HG02852 (cell line): Measurements from ENCODE around the gene CA10.

Experiments
- ATAC-seq: cut with Tn5 transposase; IDR thresholded peaks from one replicate; pipeline ENCODE4 v1.9.1; 2021; ENCODE audit warnings: mild to moderate bottlenecking, moderate library complexity; ENCODE audit not compliant: unreplicated experiment

The CA10 gene

DNA sequence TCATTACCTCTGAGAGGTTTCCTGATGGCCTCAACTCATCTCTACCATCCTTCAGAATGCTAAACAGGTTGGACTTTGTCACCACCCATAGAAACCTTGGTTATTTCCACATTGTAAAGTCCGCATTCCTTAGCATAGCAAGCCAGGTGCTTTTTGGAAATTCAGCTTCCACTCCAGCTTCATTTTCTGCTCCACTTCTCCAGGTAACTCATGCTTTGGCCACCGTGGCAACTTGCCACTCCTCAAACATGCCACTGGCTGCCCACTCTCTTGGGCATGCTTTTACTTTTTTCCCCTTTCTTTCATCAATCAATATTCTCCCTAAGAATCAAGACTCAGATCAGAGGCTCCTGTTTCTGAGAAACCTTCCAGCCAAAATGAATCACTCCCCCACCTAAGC is 203.3 kb downstream of the CA10 start:
- ATAC-seq, result no peak

DNA sequence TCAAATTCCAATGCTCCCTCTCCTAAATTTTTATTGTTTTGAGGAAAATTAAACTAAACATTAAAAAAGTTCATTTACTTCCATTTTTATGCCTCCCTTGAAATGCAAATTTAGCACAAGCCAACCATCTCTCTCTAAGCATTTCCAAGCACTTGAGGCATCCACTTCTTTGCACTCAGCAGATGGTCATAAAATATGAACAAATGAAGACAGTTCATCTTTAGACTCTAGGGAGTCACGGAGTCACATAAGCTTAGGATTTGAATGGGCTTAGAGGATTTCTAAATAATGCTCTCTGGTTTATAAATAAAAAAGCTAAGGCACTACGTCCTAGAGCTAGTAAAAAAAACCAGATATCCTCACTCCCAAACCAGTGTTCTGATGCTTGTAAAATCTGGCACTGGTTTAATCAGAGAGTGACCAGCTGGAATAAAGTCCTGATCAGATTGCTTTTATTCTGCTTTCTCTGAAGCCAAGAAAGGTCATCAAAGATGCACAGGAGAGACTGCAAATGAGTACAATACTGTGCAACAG is 204.2 kb downstream of the CA10 start:
- ATAC-seq, result no peak

DNA sequence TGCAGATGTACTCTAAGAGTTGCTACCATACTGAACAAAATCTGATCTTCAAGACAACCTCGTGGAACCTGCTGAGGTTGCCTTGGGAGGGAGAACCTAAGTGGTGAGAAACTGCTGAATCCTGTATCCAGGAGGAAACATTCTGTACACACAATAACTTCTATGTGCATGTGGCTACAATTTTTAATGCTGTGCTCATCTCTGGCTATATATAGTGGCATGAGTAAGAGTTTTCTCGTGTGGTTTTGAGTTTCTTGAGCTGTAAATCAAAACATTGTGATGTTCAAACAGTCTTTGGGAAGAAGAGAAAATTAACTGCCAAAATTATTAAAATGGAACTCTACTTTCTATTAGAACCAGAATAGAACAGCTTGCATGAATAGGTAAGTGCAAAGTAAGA is 206.8 kb downstream of the CA10 start:
- ATAC-seq, result no peak

- ATAC-seq, result no peak
These were observed 210.4 kb downstream of the CA10 start for GRCh38 chr17:51948128-51948527.

GRCh38 chr17:51947160-51947735 is 211.3 kb downstream of the CA10 start:
- no peak for ATAC-seq

DNA sequence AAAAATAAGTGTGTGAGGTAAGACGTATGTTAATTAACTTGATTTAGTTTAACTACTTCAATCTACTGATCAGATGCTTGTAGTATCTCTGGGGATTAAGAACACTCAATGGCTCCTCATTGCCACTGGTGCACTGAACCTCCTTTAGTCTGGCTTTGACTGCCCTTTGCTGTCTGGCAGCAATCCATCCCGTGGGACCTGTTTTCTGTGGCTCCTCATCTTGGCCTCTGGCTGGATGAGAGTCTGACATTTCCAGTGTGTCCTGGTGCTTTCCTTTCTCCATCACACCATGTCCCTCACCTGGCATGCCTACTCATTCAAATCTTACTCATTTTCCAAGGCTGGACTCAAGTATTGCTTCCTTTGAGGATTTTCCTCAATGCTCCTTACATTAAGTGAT is 212.2 kb downstream of the CA10 start:
- no peak for ATAC-seq

DNA sequence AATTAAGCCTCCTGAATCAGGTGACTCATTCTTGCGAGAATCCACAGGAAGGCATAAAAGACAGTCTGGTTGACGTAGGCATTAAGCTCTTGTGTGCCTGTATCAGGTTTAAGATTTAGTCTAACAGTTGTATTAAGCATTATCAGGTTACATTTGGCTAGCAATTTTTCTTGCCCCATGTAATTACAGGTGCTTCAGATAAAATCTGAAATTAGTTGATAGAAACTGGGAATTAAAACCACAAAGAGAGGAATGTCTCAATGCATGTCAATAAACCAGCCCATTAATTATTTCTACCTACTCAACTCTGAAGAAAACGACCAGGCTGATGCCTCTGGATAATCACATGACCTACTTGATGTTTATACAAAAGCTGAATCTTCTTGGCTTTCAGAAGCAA is 217.2 kb downstream of the CA10 start:
- ATAC-seq, result no peak

GRCh38 chr17:51937264-51937663 is 221.2 kb downstream of the CA10 start:
- ATAC-seq, result no peak

DNA sequence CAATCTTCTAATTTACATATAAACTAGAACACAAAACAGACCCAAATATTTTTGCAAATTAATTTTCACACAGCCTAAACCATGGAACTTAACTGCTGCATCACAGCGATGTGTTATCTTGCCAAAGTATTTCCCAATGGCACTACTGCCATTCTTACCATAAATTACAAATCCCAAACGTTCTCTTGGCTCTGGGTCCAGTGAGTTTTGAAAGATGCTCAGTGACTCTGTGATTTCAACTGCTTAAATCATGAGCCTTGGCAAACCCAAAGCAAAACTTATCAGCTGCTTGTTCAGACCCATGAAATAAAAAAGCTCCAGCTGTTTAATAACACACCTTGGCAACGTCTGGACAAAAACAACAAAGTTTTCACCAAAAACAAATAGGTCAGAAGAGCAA is 223.0 kb downstream of the CA10 start:
- ATAC-seq, result no peak

- ATAC-seq, result no peak
These were observed 224.9 kb downstream of the CA10 start for GRCh38 chr17:51933647-51934046.

DNA sequence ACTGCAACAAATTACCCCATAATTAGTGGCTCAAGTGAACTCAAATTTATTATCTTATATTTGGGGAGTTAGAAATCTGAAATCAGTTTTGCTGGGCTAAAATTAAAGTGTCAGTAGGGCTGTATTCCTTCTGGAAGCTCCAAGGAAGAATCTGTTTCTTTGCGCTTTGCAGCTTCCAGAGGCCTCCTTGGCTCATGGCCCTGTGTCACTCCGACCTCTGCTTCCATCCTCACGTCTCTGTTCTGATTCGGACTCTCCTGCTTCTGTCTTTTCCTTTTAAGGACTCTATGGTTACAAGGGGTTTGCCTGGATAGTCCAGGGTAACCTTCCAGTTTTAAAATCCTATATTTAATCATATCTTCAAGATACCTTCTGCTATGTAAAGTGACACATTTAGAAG is 232.1 kb downstream of the CA10 start:
- ATAC-seq, result no peak

- no peak for ATAC-seq
These were observed 237.0 kb downstream of the CA10 start for GRCh38 chr17:51921500-51921899.

- no peak for ATAC-seq
These were observed 243.9 kb downstream of the CA10 start for GRCh38 chr17:51914577-51914976.

GRCh38 chr17:51913491-51914205 is 244.9 kb downstream of the CA10 start:
- no peak for ATAC-seq

DNA sequence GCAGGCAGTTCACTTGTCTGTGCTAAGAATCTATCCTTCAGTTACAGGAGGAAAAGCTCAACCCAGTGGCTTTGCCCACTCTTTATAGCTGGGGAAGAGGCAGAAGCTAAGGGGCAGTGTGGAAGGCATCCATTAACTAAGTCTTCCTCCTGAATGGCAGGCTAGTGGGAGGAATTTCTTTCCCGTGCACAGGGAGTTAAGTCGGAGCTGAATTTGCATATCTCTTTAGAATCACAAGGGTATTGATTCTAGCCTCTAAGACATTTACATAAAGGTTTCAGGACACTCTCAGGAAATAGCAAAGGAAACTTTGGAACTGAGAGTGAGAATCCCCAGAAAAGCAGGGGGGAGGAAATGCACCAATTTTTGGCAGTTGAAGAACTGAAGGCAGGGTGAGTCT is 245.6 kb downstream of the CA10 start:
- ATAC-seq, result no peak

DNA sequence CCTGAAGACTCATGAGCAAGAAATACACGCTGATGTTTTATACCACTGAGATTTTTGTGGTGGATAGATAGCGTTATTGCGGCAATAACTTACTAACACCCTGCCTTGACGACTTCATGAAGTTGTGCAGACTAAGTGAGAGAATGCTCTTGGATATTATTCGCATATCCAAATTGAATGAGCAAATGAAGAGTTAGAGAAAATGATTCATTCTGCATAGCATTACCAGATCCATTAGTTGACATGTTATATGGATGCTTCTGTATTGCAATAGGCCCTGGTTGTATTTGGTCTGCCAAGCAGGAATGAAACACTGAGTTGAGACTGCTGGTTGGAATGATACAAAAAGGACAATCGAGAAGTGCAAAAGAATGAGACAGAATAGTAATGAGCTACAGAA is 247.3 kb downstream of the CA10 start:
- no peak for ATAC-seq

GRCh38 chr17:51909971-51910370 is 248.5 kb downstream of the CA10 start:
- no peak for ATAC-seq

GRCh38 chr17:51908841-51909537 is 249.5 kb downstream of the CA10 start:
- no peak for ATAC-seq

- no peak for ATAC-seq
These were observed 251.5 kb downstream of the CA10 start for GRCh38 chr17:51907041-51907440.

DNA sequence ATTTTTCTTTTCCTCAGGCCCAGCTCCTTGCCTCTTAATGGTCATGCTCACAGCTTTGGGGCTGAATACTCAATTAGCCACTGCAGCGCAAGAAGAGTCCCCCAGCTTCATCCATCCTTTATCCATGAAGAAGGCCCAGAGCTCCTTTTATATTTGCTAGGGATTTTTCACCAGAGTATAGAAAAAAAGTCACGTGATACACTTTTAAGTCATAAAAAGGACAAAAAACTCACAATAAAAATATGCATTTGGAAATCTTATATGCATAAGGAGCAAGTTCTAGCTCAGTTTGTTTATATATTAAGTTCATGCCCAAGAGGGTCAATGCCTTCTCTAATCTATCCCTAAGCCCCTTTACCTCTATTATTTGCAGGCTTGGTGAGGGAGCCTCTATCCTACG is 254.1 kb downstream of the CA10 start:
- ATAC-seq, result no peak

GRCh38 chr17:51901242-51901641 is 257.3 kb downstream of the CA10 start:
- ATAC-seq, result no peak

- no peak for ATAC-seq
These were observed 266.6 kb downstream of the CA10 start for GRCh38 chr17:51891936-51892335.
